Ovary (tissue), 9 donors: ENCODE results near the gene NHERF1. TPM values are rescaled to one million over a fixed set of nuclear protein-coding genes. Genes with fewer than 3 reads are reported as not detected.

Experiments
- DNase-seq, 5 donors: peaks; one replicate each; pipeline ENCODE4 v3.0.0-alpha.2; 2019 to 2020
- H3K27ac ChIP-seq, 2 donors: fragments of 200-600 bp; one replicate each; pipeline versions ENCODE4 v1.5.1 to v1.8.0; 2019 to 2022
- H3K27me3 ChIP-seq: fragments of 200-600 bp; one replicate; pipeline ENCODE4 v1.8.0; 2022
- H3K36me3 ChIP-seq: fragments of 200-600 bp; sonication (generic); one replicate; pipeline ENCODE4 v1.5.1; 2019
- H3K4me1 ChIP-seq: one replicate; pipeline ENCODE4 v1.8.1; 2013; ENCODE audit warnings: mild to moderate bottlenecking, moderate library complexity; ENCODE audit not compliant: insufficient read depth
- H3K4me3 ChIP-seq: fragments of 200-600 bp; sonication (generic); one replicate; pipeline ENCODE4 v1.5.1; 2017
- H3K9me3 ChIP-seq, 2 donors: fragments of 200-600 bp in 1 of 2; sonication (generic) in 1 of 2; one replicate each; pipeline versions ENCODE4 v1.5.1 to v1.8.1; 2013 to 2019; ENCODE audit warnings: mild to moderate bottlenecking in 1 of 2, moderate library complexity in 1 of 2
- EP300 ChIP-seq: sonication (generic); formaldehyde crosslinking; IDR thresholded peaks from one replicate; pipeline ENCODE4 v1.6.1; 2017; ENCODE audit warnings: antibody characterized with exemption
- POLR2A ChIP-seq: fragments of 450-650 bp; IDR thresholded peaks from one replicate; pipeline ENCODE4 v1.6.1; 2017; ENCODE audit warnings: antibody characterized with exemption, mild to moderate bottlenecking, moderate library complexity
- WGBS, 3 donors: extraction: QIAGEN DNeasy Blood & Tissue Kit in 1 of 3; methylation state at CpG; one replicate each; pipeline versions ENCODE4 v1.1.5 to v1.1.7; 2013 to 2017; 5-methylcytosine and 5-hydroxymethylcytosine counted together
- intact Hi-C, 4 donors: fragments of 100-400 bp; cut with DNase I; formaldehyde crosslinking; loops; one replicate each; pipeline versions ENCODE4 v1.11.0 to v1.15.1; 2022 to 2023
- polyA plus RNA-seq, 2 donors: library from polyadenylated mRNA; stranded (reverse); fragments of 200-250 nt in 1 of 2; fragments of 350-450 nt in 1 of 2; fragmentation: Illumina TruSeq in 1 of 2; extraction: RNeasy Lipid Tissue Mini Kit (QIAGEN cat#74804) in 1 of 2; gene quantifications; one replicate each; pipeline ENCODE4 v1.2.3, GENCODE V29; 2013 to 2014
- total RNA-seq, 7 donors: library from RNA; depleted of rRNA in 2 of 7; stranded (reverse); fragments of >200 nt in 2 of 7; fragmentation: NEBNext Ultra II Directional in 3 of 7; extraction: Animal tissue kit (Norgen Biotek cat#: 25700) in 3 of 7; gene quantifications; one replicate each; pipeline versions ENCODE4 v1.1.0 to v1.2.4, GENCODE V29; 2016 to 2023
- TF ChIP-seq, protein P1 (sequence below), 3 donors: fragments of 450-650 bp in 2 of 3; fragments of 200-600 bp in 1 of 3; IDR thresholded peaks; one replicate each; pipeline versions ENCODE4 v1.5.1 to v1.8.0; 2016 to 2022; ENCODE audit warnings: antibody characterized with exemption in 3 of 3, mild to moderate bottlenecking in 1 of 3
- donor health status: DM: no; HTN: no; CAD: no; lungs with moderate emphysema.
- donor health status: DM: no; HTN: no; CAD: no.
- donor health status: Bipolar disorder and iron deficiency.
- donor health status: DM: yes; HTN: yes; CAD: no.
- donor health status: DM: no; HTN: no; CAD: no.
- donor health status: DM: yes; HTN: yes; CAD: no.

NHERF1 gene
- total and polyA plus RNA-seq, 9 donors, result 12.1 to 101 (median 21.0) TPM

DNA sequence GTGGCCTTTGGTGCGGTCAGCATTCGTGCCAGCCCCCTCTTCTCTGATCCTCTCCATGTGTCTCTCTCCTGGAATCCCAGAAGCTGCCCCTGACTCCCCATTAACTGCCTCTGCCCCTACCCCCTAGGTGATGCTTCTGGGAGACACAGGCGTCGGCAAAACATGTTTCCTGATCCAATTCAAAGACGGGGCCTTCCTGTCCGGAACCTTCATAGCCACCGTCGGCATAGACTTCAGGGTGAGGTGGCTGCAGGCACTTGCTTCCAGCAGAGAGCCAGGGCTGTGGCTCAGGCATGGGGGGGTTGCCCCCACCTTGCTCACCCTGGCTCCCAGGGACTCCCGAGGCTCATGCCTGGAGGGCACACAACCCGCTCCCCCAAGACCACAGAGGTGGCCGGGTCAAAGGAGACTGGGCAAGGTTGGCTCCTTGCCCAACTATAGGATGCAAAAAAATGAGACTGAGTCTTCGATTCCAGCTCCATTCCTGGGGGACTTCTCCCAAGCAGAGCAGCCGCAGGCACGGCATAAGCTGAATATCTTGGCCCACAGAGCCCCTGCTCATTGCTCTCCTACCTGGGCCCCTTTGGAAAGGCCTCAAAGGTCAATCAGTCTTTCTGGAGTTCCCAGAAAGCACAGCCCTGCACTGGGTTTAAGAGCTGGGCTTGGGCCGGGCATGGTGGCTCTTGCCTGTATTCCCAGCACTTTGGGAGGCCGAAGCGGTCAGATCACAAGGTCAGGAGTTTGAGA lies 7.6 kb upstream of the NHERF1 start:
- intact Hi-C loops, result loop anchor here in 1 of 4 donors (5.0 to 10.0 kb wide), 3 partner anchors 126 to 526 kb away; partner anchors contain the start of gene TTYH2
- TF ChIP-seq EP300, result no peak
- TF ChIP-seq POLR2A, result no peak
- TF ChIP-seq, protein P1, sequence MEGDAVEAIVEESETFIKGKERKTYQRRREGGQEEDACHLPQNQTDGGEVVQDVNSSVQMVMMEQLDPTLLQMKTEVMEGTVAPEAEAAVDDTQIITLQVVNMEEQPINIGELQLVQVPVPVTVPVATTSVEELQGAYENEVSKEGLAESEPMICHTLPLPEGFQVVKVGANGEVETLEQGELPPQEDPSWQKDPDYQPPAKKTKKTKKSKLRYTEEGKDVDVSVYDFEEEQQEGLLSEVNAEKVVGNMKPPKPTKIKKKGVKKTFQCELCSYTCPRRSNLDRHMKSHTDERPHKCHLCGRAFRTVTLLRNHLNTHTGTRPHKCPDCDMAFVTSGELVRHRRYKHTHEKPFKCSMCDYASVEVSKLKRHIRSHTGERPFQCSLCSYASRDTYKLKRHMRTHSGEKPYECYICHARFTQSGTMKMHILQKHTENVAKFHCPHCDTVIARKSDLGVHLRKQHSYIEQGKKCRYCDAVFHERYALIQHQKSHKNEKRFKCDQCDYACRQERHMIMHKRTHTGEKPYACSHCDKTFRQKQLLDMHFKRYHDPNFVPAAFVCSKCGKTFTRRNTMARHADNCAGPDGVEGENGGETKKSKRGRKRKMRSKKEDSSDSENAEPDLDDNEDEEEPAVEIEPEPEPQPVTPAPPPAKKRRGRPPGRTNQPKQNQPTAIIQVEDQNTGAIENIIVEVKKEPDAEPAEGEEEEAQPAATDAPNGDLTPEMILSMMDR (IDR thresholded peaks at IDR 0.05), result no peak
- 80 to 87% (median 83%) methylated on average over 16 to 17 of the region's 17 CpGs for WGBS, 3 donors
- Histone ChIP-seq H3K9me3 (no peaks in the 10 kb centered on the region), H3K36me3 (no peaks in the 10 kb centered on the region), H3K27ac (no peak overlapping the region), H3K4me1 (peaks cover 12% of the 10 kb centered on the region), H3K4me3 (no peak overlapping the region), H3K27me3 (no peaks in the 10 kb centered on the region)
- DNase-seq, result no peak

DNA sequence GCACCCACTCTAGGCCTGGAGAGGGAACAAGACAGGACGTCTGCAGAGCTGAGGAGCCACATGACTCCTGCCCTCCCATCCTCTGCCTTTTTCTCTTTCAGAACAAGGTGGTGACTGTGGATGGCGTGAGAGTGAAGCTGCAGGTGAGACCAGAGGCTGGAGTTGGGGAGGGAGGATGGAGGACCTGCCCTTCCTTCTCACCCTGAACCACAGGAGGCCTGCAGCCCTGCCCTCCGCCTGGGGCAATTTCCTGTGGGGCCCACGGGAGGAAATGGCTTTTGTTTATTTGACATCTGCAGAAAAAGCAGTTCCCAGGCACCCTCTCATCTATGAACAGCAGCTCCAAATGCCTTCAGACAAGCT lies 6.3 kb upstream of the NHERF1 start:
- Histone ChIP-seq H3K27me3 (no peaks in the 10 kb centered on the region), H3K4me3 (no peak overlapping the region), H3K9me3 (no peaks in the 10 kb centered on the region), H3K27ac (no peak overlapping the region), H3K4me1 (peaks cover 12% of the 10 kb centered on the region), H3K36me3 (no peaks in the 10 kb centered on the region)
- intact Hi-C loops, result loop anchor here in 1 of 4 donors (5.0 to 10.0 kb wide), 3 partner anchors 125 to 527 kb away; partner anchors contain the start of gene TTYH2
- WGBS, 3 donors, result 47 to 63% (median 51%) methylated on average over 4 of the region's 4 CpGs
- TF ChIP-seq POLR2A (no peak), EP300 (no peak)
- TF ChIP-seq, protein P1 (IDR thresholded peaks at IDR 0.05), result no peak
- DNase-seq, result no peak

DNA sequence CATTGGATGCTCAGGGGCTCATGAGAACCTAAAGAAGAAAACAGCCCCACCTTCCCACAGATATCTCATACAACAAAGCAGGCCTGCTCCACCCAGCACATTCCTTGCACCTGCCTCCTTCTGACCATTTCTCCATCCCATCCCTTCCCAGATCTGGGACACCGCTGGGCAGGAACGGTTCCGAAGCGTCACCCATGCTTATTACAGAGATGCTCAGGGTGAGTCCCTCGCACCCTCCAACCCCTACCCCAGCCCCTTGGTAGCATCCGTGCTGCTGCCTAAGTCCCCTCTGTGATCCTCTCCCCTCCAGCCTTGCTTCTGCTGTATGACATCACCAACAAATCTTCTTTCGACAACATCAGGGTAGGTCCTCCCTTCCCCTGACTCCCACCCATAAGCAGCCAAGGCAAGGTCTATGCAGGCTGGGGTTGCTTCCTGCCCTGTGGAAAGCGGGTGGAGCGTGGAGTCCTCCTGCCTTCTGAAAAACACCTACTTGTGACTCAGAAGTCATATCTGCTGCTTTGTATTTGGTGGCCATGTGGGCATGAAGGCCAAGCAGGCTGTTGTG lies 5.4 kb upstream of the NHERF1 start:
- TF ChIP-seq, protein P1 (IDR thresholded peaks at IDR 0.05), result no peak
- TF ChIP-seq EP300 (no peak), POLR2A (no peak)
- 90 to 92% (median 91%) methylated on average over 9 of the region's 9 CpGs for WGBS, 3 donors
- Histone ChIP-seq H3K4me3 (no peak overlapping the region), H3K36me3 (no peaks in the 10 kb centered on the region), H3K4me1 (peaks cover 6% of the 10 kb centered on the region), H3K9me3 (no peaks in the 10 kb centered on the region), H3K27me3 (no peaks in the 10 kb centered on the region), H3K27ac (no peak overlapping the region)
- intact Hi-C loops, result loop anchor here in 1 of 4 donors (5.0 to 10.0 kb wide), 3 partner anchors 124 to 528 kb away; partner anchors contain the start of gene TTYH2
- DNase-seq, result no peak

DNA sequence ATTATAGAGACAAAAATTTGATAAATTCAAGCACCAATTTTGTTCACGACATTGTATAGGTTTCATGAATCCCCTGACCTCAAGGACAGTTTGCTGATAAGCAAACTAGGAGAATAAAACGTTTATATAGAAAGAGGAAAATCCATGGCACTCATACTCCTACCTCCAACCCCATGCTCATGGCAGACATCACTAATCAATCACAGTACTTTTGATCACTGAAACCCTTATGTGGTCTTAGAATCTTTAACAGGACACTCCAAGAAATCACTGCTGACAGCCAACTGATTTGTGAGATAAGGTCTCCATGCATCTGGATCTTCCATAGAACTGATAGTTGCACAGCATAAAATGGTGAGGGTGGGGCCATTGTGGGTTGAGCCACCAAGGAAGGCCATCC lies 4.7 kb upstream of the NHERF1 start:
- DNase-seq, result no peak
- no peak overlapping the region for H3K4me3 ChIP-seq
- H3K27ac ChIP-seq, result no peak overlapping the region
- H3K27me3 ChIP-seq, result no peaks in the 10 kb centered on the region
- intact Hi-C loops, result loop anchor here in 1 of 4 donors (5.0 to 10.0 kb wide), 3 partner anchors 124 to 529 kb away; partner anchors contain the start of gene TTYH2
- H3K4me1 ChIP-seq, result peaks cover under 1% of the 10 kb centered on the region
- 36 to 64% (median 45%) methylated on average over 2 of the region's 2 CpGs for WGBS, 3 donors
- TF ChIP-seq POLR2A (no peak), EP300 (no peak)
- TF ChIP-seq, protein P1 (IDR thresholded peaks at IDR 0.05), result no peak
- no peaks in the 10 kb centered on the region for H3K9me3 ChIP-seq
- H3K36me3 ChIP-seq, result no peaks in the 10 kb centered on the region
